HepG2 (cell line): ENCODE results near the gene URGCP. TPM values are rescaled to one million over a fixed set of nuclear protein-coding genes. Genes with fewer than 3 reads are reported as not detected.

Source experiments
- DNMT3B ChIP-seq: conservative IDR thresholded peaks from 2 replicates; pipeline ENCODE4 v1.6.1; 2016; ENCODE audit warnings: missing biosample characterization, control low read depth
- ETV5 ChIP-seq: IDR thresholded peaks from 2 replicates; pipeline ENCODE4 v1.6.1; 2018; ENCODE audit warnings: missing biosample characterization, missing genetic modification reagents, inconsistent platforms, borderline replicate concordance
- GLI4 ChIP-seq: sonication (generic); formaldehyde crosslinking; IDR thresholded peaks from 2 replicates; pipeline ENCODE4 v1.5.1; 2020; ENCODE audit warnings: missing genetic modification reagents, mild to moderate bottlenecking, moderate library complexity, borderline replicate concordance
- PITX1 ChIP-seq: sonication (generic); formaldehyde crosslinking; IDR thresholded peaks from 2 replicates; pipeline ENCODE4 v1.5.1; 2020; ENCODE audit warnings: mild to moderate bottlenecking, missing genetic modification reagents
- POLR2AphosphoS2 ChIP-seq: IDR thresholded peaks from 2 replicates; pipeline ENCODE4 v1.6.1; 2011; ENCODE audit warnings: low read depth, low read length, improper control_type of control experiment
- PRMT3 ChIP-seq: sonication (generic); formaldehyde crosslinking; IDR thresholded peaks from 2 replicates; pipeline ENCODE4 v1.8.1; 2022; ENCODE audit warnings: low read depth, mild to moderate bottlenecking, moderate library complexity, missing genetic modification reagents, borderline replicate concordance
- RFX3 ChIP-seq: IDR thresholded peaks from 2 replicates; pipeline ENCODE4 v1.6.1; 2016; ENCODE audit warnings: missing biosample characterization, missing genetic modification reagents
- SETDB1 ChIP-seq: sonication (generic); formaldehyde crosslinking; IDR thresholded peaks from 2 replicates; pipeline ENCODE4 v1.5.1; 2020; ENCODE audit warnings: missing genetic modification reagents, mild to moderate bottlenecking, borderline replicate concordance
- SNAPC4 ChIP-seq: sonication (generic); formaldehyde crosslinking; IDR thresholded peaks from 2 replicates; pipeline ENCODE4 v1.4.0; 2020; ENCODE audit warnings: mild to moderate bottlenecking, missing genetic modification reagents
- TCF7 ChIP-seq: sonication (generic); IDR thresholded peaks from 2 replicates; pipeline ENCODE4 v1.6.1; 2016; ENCODE audit warnings: antibody characterized with exemption, low read depth
- ZBTB7A ChIP-seq: sonication (generic); formaldehyde crosslinking; IDR thresholded peaks from 2 replicates; pipeline ENCODE4 v1.8.0; 2022; ENCODE audit warnings: mild to moderate bottlenecking, missing genetic modification reagents
- ZNF234 ChIP-seq: sonication (generic); formaldehyde crosslinking; conservative IDR thresholded peaks from 2 replicates; pipeline ENCODE4 v1.5.1; 2020; ENCODE audit warnings: mild to moderate bottlenecking, missing genetic modification reagents
- ZNF337 ChIP-seq: sonication (generic); formaldehyde crosslinking; IDR thresholded peaks from 2 replicates; pipeline ENCODE4 v1.5.1; 2020; ENCODE audit warnings: missing genetic modification reagents, low read depth, mild to moderate bottlenecking, borderline replicate concordance
- polyA plus RNA-seq, 8 experiments: library from polyadenylated mRNA; depleted of rRNA in 3 of 8; stranded (reverse) in 7 of 8; unstranded in 1 of 8; fragments of >200 nt; fragmentation: Illumina TruSeq in 4 of 8; extraction: Trizol in 4 of 8; gene quantifications; 2 replicates each; pipeline versions ENCODE4 v1.2.1 to v1.2.3, GENCODE V29; 2011 to 2016; ENCODE audit warnings: low read depth in 4 of 8, missing spikeins in 1 of 8, mixed read lengths in 1 of 8; ENCODE audit not compliant: insufficient read depth in 1 of 8
- total RNA-seq, 5 experiments: library from RNA; depleted of rRNA; stranded (reverse); fragments of >200 nt; fragmentation: Illumina TruSeq; extraction: Trizol; gene quantifications; 2 replicates each; pipeline ENCODE4 v1.2.3, GENCODE V29; 2016; ENCODE audit warnings: low read depth in 1 of 5
- TF ChIP-seq, protein P1 (sequence below), 2 experiments: sonication (generic) in 1 of 2; formaldehyde crosslinking in 1 of 2; IDR thresholded peaks; 2 replicates each; pipeline versions ENCODE4 v1.5.1 to v1.6.1; 2011 to 2020; ENCODE audit warnings: borderline replicate concordance in 1 of 2, low read depth in 1 of 2, low read length in 1 of 2, mild to moderate bottlenecking in 1 of 2, missing genetic modification reagents in 1 of 2, moderate library complexity in 1 of 2
- TF ChIP-seq, protein P2 (sequence below): sonication (generic); formaldehyde crosslinking; IDR thresholded peaks from 2 replicates; pipeline ENCODE4 v1.4.0; 2020; ENCODE audit warnings: missing genetic modification reagents, borderline replicate concordance
- TF ChIP-seq, protein P3 (sequence below): sonication (generic); formaldehyde crosslinking; IDR thresholded peaks from 2 replicates; pipeline ENCODE4 v1.4.0; 2020; ENCODE audit warnings: missing genetic modification reagents

Gene URGCP
- total and polyA plus RNA-seq, 2 of the 13 experiments (the other 11 are each of a cell fraction or from before 2014, with no cell fraction given) = 22.3 to 25.8 TPM

- no peak for TF ChIP-seq SNAPC4 (CRISPR knock-in tag)
- TF ChIP-seq GLI4 (CRISPR knock-in tag) = no peak
- TF ChIP-seq PRMT3 (CRISPR knock-in tag) = no peak
- no peak for TF ChIP-seq ZNF337
- TF ChIP-seq ZBTB7A (CRISPR knock-in tag) = no peak
- no peak for TF ChIP-seq RFX3 (CRISPR knock-in tag)
- no peak for TF ChIP-seq SETDB1 (CRISPR knock-in tag)
- TF ChIP-seq, protein P1, sequence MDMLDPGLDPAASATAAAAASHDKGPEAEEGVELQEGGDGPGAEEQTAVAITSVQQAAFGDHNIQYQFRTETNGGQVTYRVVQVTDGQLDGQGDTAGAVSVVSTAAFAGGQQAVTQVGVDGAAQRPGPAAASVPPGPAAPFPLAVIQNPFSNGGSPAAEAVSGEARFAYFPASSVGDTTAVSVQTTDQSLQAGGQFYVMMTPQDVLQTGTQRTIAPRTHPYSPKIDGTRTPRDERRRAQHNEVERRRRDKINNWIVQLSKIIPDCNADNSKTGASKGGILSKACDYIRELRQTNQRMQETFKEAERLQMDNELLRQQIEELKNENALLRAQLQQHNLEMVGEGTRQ (IDR thresholded peaks at IDR 0.05; ENCODE audit: low read depth, low read length) = no peak
- TF ChIP-seq, protein P1 (CRISPR knock-in tag; IDR thresholded peaks at IDR 0.05; ENCODE audit: borderline replicate concordance) = 0 out of 2 replicates have a peak, but pooled peaks have one; percentile 37
- TF ChIP-seq TCF7 = peak; percentile 54
- TF ChIP-seq ZNF234 = no peak
- TF ChIP-seq POLR2AphosphoS2 = no peak
- TF ChIP-seq, protein P2, sequence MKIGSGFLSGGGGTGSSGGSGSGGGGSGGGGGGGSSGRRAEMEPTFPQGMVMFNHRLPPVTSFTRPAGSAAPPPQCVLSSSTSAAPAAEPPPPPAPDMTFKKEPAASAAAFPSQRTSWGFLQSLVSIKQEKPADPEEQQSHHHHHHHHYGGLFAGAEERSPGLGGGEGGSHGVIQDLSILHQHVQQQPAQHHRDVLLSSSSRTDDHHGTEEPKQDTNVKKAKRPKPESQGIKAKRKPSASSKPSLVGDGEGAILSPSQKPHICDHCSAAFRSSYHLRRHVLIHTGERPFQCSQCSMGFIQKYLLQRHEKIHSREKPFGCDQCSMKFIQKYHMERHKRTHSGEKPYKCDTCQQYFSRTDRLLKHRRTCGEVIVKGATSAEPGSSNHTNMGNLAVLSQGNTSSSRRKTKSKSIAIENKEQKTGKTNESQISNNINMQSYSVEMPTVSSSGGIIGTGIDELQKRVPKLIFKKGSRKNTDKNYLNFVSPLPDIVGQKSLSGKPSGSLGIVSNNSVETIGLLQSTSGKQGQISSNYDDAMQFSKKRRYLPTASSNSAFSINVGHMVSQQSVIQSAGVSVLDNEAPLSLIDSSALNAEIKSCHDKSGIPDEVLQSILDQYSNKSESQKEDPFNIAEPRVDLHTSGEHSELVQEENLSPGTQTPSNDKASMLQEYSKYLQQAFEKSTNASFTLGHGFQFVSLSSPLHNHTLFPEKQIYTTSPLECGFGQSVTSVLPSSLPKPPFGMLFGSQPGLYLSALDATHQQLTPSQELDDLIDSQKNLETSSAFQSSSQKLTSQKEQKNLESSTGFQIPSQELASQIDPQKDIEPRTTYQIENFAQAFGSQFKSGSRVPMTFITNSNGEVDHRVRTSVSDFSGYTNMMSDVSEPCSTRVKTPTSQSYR = peak; percentile 49; the same call in 1 of the 2 replicates
- TF ChIP-seq ETV5 (CRISPR knock-in tag) = peak; percentile 92
- TF ChIP-seq PITX1 (CRISPR knock-in tag) = peak; percentile 31; the same call in 1 of the 2 replicates
- TF ChIP-seq, protein P3, sequence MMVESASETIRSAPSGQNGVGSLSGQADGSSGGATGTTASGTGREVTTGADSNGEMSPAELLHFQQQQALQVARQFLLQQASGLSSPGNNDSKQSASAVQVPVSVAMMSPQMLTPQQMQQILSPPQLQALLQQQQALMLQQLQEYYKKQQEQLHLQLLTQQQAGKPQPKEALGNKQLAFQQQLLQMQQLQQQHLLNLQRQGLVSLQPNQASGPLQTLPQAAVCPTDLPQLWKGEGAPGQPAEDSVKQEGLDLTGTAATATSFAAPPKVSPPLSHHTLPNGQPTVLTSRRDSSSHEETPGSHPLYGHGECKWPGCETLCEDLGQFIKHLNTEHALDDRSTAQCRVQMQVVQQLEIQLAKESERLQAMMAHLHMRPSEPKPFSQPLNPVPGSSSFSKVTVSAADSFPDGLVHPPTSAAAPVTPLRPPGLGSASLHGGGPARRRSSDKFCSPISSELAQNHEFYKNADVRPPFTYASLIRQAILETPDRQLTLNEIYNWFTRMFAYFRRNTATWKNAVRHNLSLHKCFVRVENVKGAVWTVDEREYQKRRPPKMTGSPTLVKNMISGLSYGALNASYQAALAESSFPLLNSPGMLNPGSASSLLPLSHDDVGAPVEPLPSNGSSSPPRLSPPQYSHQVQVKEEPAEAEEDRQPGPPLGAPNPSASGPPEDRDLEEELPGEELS = peak; percentile 66
- no peak for TF ChIP-seq DNMT3B (CRISPR knock-in tag)
Measured at GRCh38 chr7:43905209-43905946, 1.0 kb downstream of the URGCP start (continued).
